M059J (cell line): ENCODE measurements around the gene MYORG. TPM values are rescaled to one million over a fixed set of nuclear protein-coding genes. Genes with fewer than 3 reads are reported as not detected.

Experiments used
- DNase-seq: peaks from one replicate; pipeline ENCODE4 v3.0.0-alpha.2; 2012; ENCODE audit warnings: low read depth
- total RNA-seq: library from RNA; depleted of rRNA; stranded (reverse); fragments of >200 nt; shearing (Covaris generic); gene quantifications from 2 replicates; pipeline ENCODE4 v1.2.3, GENCODE V29; 2014; rRNA removed

Gene MYORG
- 1.5 and 3.6 TPM in 2 replicates for total RNA-seq

- peak; percentile 97 for DNase-seq
Observed at GRCh38 chr9:34376596-34377403, at the start of gene MYORG. MYORG (minus strand) TSS chr9:34376898; CDS start chr9:34372943, 3,955 bp downstream.

- DNase-seq = no peak
Observed at GRCh38 chr9:34419716-34420504, 43.2 kb upstream of the MYORG start.

GRCh38 chr9:34417734-34418133 lies 41.0 kb upstream of the MYORG start:
- DNase-seq = no peak

- DNase-seq = peak; percentile 58
Observed at GRCh38 chr9:34413231-34413852, 36.6 kb upstream of the MYORG start.

GRCh38 chr9:34412336-34412735 lies 35.6 kb upstream of the MYORG start:
- DNase-seq = no peak

GRCh38 chr9:34409154-34409553 lies 32.5 kb upstream of the MYORG start:
- no peak for DNase-seq

- DNase-seq = no peak
Observed at GRCh38 chr9:34408173-34408572, 31.5 kb upstream of the MYORG start.

GRCh38 chr9:34406219-34406618 lies 29.5 kb upstream of the MYORG start:
- no peak for DNase-seq

GRCh38 chr9:34405719-34406118 lies 29.0 kb upstream of the MYORG start:
- DNase-seq = peak; percentile 61

GRCh38 chr9:34403554-34404380 lies 27.1 kb upstream of the MYORG start:
- DNase-seq = peak; percentile 75

- DNase-seq = no peak
Observed at GRCh38 chr9:34400686-34401602, 24.2 kb upstream of the MYORG start.

GRCh38 chr9:34400275-34400674 lies 23.6 kb upstream of the MYORG start:
- DNase-seq = no peak

- no peak for DNase-seq
Observed at GRCh38 chr9:34399729-34400128, 23.0 kb upstream of the MYORG start.

- DNase-seq = no peak
Observed at GRCh38 chr9:34398875-34399274, 22.2 kb upstream of the MYORG start.

GRCh38 chr9:34396276-34397214 lies 19.8 kb upstream of the MYORG start:
- DNase-seq = no peak

- no peak for DNase-seq
Observed at GRCh38 chr9:34392511-34392910, 15.8 kb upstream of the MYORG start.

- DNase-seq = no peak
Observed at GRCh38 chr9:34387239-34387638, 10.5 kb upstream of the MYORG start.

GRCh38 chr9:34386656-34387055 lies 10.0 kb upstream of the MYORG start:
- no peak for DNase-seq

- DNase-seq = no peak
Observed at GRCh38 chr9:34385561-34386230, 9.0 kb upstream of the MYORG start.
